Cardiac fibroblast (primary cell): ENCODE results near the gene CNTN5.
"Not testable (repeated sequence)": the region's sequence is repeated elsewhere in the genome, so short reads cannot be mapped to it uniquely, and the experiment has no call there.

Experiments
- DNase-seq, 2 donors: peaks; one replicate each; pipeline versions ENCODE4 v3.0.0 to v3.0.0-alpha.2; 2010; ENCODE audit warnings: low read depth in 2 of 2
- H3K4me3 ChIP-seq, 2 donors: replicated peaks in 1 of 2; 1 replicate in 1 of 2; 2 replicates in 1 of 2; pipeline ENCODE4 v1.5.1; 2011; ENCODE audit warnings: low read depth in 2 of 2, low read length in 2 of 2, mild to moderate bottlenecking in 2 of 2, moderate library complexity in 1 of 2
- CTCF ChIP-seq: IDR thresholded peaks from one replicate; pipeline ENCODE4 v1.5.1; 2011; ENCODE audit warnings: low read depth, mild to moderate bottlenecking, low read length, inconsistent platforms

The CNTN5 gene

GRCh38 chr11:99822846-99823565, 802.3 kb downstream of the CNTN5 start:
- no peak overlapping the region for H3K4me3 ChIP-seq
- DNase-seq = peak in 1 of 2 donors; percentile 14
- no peak for TF ChIP-seq CTCF

GRCh38 chr11:99836739-99837138, 816.0 kb downstream of the CNTN5 start:
- H3K4me3 ChIP-seq, DNase-seq: not testable (repeated sequence)

GRCh38 chr11:99841885-99842284, 821.1 kb downstream of the CNTN5 start:
- DNase-seq = no peak
- no peak for TF ChIP-seq CTCF
- no peak overlapping the region for H3K4me3 ChIP-seq

- DNase-seq = peak in 1 of 2 donors; percentile 1
- TF ChIP-seq CTCF = no peak
Measured at GRCh38 chr11:99865951-99866350, 845.2 kb downstream of the CNTN5 start.

GRCh38 chr11:99881610-99882009, 860.9 kb downstream of the CNTN5 start:
- no peak for DNase-seq
- H3K4me3 ChIP-seq = no peak overlapping the region
- TF ChIP-seq CTCF = no peak

More at GRCh38 chr11:99865951-99866350, 845.2 kb downstream of the CNTN5 start:
- no peak overlapping the region for H3K4me3 ChIP-seq

GRCh38 chr11:99884750-99885149, 864.0 kb downstream of the CNTN5 start:
- no peak overlapping the region for H3K4me3 ChIP-seq
- no peak for DNase-seq
- no peak for TF ChIP-seq CTCF

GRCh38 chr11:99887481-99887880, 866.7 kb downstream of the CNTN5 start:
- no peak for DNase-seq
- TF ChIP-seq CTCF = no peak
- no peak overlapping the region for H3K4me3 ChIP-seq
